HG02840 (cell line): ENCODE data around the gene ANKRD7.
"Not testable (repeated sequence)": the region's sequence is repeated elsewhere in the genome, so short reads cannot be mapped to it uniquely, and the experiment has no call there.

Experiments used
- ATAC-seq: cut with Tn5 transposase; IDR thresholded peaks from one replicate; pipeline ENCODE4 v1.9.1; 2021; ENCODE audit warnings: mild to moderate bottlenecking, moderate library complexity, moderate number of reproducible peaks; ENCODE audit not compliant: unreplicated experiment, low FRiP score

The ANKRD7 gene

GRCh38 chr7:118232837-118233236 is 8.3 kb downstream of the ANKRD7 start:
- no peak for ATAC-seq

- no peak for ATAC-seq
Measured at GRCh38 chr7:118233799-118234198, 9.3 kb downstream of the ANKRD7 start.

- no peak for ATAC-seq
Measured at GRCh38 chr7:118239014-118239413, 14.5 kb downstream of the ANKRD7 start.

- not testable (repeated sequence) for ATAC-seq
Measured at GRCh38 chr7:118240320-118240719, 15.8 kb downstream of the ANKRD7 start.

GRCh38 chr7:118243695-118244094 is 19.2 kb downstream of the ANKRD7 start:
- no peak for ATAC-seq

- peak; percentile 74 for ATAC-seq
Measured at GRCh38 chr7:118245267-118246040, 20.9 kb downstream of the ANKRD7 start.

GRCh38 chr7:118250860-118251494 is 26.5 kb downstream of the ANKRD7 start:
- no peak for ATAC-seq

- no peak for ATAC-seq
Measured at GRCh38 chr7:118252087-118252486, 27.6 kb downstream of the ANKRD7 start.

GRCh38 chr7:118259115-118259514 is 34.6 kb downstream of the ANKRD7 start:
- ATAC-seq, result no peak

- ATAC-seq, result no peak
Measured at GRCh38 chr7:118264836-118265235, 40.3 kb downstream of the ANKRD7 start.

- no peak for ATAC-seq
Measured at GRCh38 chr7:118280319-118281012, 56.0 kb downstream of the ANKRD7 start.

GRCh38 chr7:118281196-118281595 is 56.7 kb downstream of the ANKRD7 start:
- ATAC-seq, result no peak

- no peak for ATAC-seq
Measured at GRCh38 chr7:118285358-118285757, 60.9 kb downstream of the ANKRD7 start.

- no peak for ATAC-seq
Measured at GRCh38 chr7:118286131-118286530, 61.6 kb downstream of the ANKRD7 start.

- ATAC-seq, result peak; percentile 89
Measured at GRCh38 chr7:118288098-118288497, 63.6 kb downstream of the ANKRD7 start.

GRCh38 chr7:118289476-118289875 is 65.0 kb downstream of the ANKRD7 start:
- ATAC-seq, result no peak
